Brain microvascular endothelial cell (primary cell): ENCODE results near the gene GID4.

Experiments used
- DNase-seq: peaks from one replicate; pipeline ENCODE4 v3.0.0-alpha.2; 2020
- H3K27ac ChIP-seq: fragments of 250-450 bp; sonication (Bioruptor Pico); 2 replicates; pipeline ENCODE4 v1.5.1; 2020; ENCODE audit warnings: mild to moderate bottlenecking, moderate library complexity
- H3K27me3 ChIP-seq: fragments of 250-450 bp; sonication (Bioruptor Pico); replicated peaks from 2 replicates; pipeline ENCODE4 v1.5.1; 2020; ENCODE audit warnings: mild to moderate bottlenecking
- H3K36me3 ChIP-seq: fragments of 250-450 bp; sonication (Bioruptor Pico); replicated peaks from 2 replicates; pipeline ENCODE4 v1.5.1; 2020; ENCODE audit warnings: mild to moderate bottlenecking
- H3K4me3 ChIP-seq: 2 replicates; pipeline ENCODE4 v1.5.1; 2011; ENCODE audit warnings: low read depth, mild to moderate bottlenecking, control low read depth, low read length, moderate library complexity
- CTCF ChIP-seq: IDR thresholded peaks from 2 replicates; pipeline ENCODE4 v1.5.1; 2011; ENCODE audit warnings: low read depth, mild to moderate bottlenecking, moderate library complexity, low read length, control low read depth, inconsistent platforms; ENCODE audit errors: missing control alignments
- in situ Hi-C: cut with HindIII; loops from 2 replicates; pipeline ENCODE4 v1.10.0; 2017; ENCODE audit warnings: low sequenced_read_pairs, low pct_ligation_motif_present

The GID4 gene

GRCh38 chr17:18110636-18111145 is 71.5 kb downstream of the GID4 start:
- Histone ChIP-seq H3K27ac (no peak overlapping the region), H3K27me3 (no peaks in the 10 kb centered on the region), H3K4me3 (no peak overlapping the region), H3K36me3 (peaks cover 3% of the 10 kb centered on the region)
- no peak for TF ChIP-seq CTCF
- in situ Hi-C loops = no loop called here
- DNase-seq = no peak

DNA sequence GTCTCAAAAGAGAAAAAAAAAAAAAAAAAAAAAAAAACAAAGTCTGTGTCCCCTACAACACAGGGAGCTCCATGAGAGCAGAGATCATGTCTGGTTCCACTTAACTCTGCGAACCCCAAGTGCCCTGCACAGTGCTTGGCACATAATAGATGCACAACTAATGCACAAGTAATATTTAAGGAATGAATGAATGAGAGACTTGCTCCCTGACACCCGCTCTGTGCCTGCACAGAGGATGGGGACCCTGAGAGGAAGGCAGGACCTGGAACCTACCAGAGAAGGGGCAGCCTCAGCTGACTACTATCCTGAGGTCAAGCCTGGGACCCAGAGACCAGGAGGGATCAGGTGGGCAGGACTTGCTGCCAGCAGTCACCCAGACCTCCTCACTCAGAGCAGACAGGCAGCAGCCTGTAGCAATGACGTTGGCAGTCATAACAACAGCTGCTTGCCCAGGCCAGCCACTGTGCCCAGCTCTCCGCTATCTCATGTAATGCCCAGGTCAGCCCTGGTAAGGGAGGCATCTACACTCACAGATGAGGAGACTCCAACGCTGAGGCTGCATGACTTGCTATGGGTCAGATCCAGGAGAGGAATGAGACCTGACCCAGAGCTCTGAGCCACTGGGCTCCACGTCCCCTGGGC is 72.2 kb downstream of the GID4 start:
- TF ChIP-seq CTCF = no peak
- Histone ChIP-seq H3K4me3 (no peak overlapping the region), H3K36me3 (peaks cover 3% of the 10 kb centered on the region), H3K27me3 (no peaks in the 10 kb centered on the region), H3K27ac (no peak overlapping the region)
- in situ Hi-C loops = no loop called here
- no peak for DNase-seq

GRCh38 chr17:18115517-18115916 is 76.3 kb downstream of the GID4 start:
- DNase-seq = no peak
- no peak for TF ChIP-seq CTCF
- no peak overlapping the region for H3K4me3 ChIP-seq
- no peaks in the 10 kb centered on the region for H3K27me3 ChIP-seq
- in situ Hi-C loops = no loop called here
- no peak overlapping the region for H3K27ac ChIP-seq
- H3K36me3 ChIP-seq = no peaks in the 10 kb centered on the region

GRCh38 chr17:18116078-18116477 is 76.9 kb downstream of the GID4 start:
- H3K36me3 ChIP-seq = no peaks in the 10 kb centered on the region
- H3K4me3 ChIP-seq = no peak overlapping the region
- no peak for TF ChIP-seq CTCF
- no peaks in the 10 kb centered on the region for H3K27me3 ChIP-seq
- no peak for DNase-seq
- in situ Hi-C loops = no loop called here
- H3K27ac ChIP-seq = no peak overlapping the region

DNA sequence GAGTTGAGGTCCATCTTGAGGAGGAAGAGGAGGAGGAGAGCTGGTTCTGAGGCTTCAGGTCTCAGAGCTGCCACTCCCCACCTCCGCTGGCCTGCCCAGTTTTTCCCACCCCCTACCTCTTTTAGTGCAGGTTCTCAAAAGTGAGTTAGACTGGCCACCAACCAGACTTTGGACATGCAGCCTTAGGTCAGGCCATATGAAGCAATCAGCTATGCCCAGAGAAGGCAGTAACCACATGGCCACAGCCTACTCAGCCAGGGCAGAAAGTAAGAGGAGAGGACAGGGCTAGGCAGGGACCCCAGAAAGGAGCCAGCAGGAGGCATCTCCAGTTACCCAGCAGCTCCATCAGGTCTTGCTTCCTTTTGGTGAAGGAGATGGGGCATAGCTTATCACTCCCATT is 78.3 kb downstream of the GID4 start:
- Histone ChIP-seq H3K27ac (no peak overlapping the region), H3K4me3 (no peak overlapping the region), H3K36me3 (no peaks in the 10 kb centered on the region), H3K27me3 (no peaks in the 10 kb centered on the region)
- no peak for DNase-seq
- no peak for TF ChIP-seq CTCF
- in situ Hi-C loops = no loop called here
